ENCODE data around the gene GARIN6.
"Not testable (repeated sequence)": the region's sequence is repeated elsewhere in the genome, so short reads cannot be mapped to it uniquely, and the experiment has no call there.

The GARIN6 gene

DNA sequence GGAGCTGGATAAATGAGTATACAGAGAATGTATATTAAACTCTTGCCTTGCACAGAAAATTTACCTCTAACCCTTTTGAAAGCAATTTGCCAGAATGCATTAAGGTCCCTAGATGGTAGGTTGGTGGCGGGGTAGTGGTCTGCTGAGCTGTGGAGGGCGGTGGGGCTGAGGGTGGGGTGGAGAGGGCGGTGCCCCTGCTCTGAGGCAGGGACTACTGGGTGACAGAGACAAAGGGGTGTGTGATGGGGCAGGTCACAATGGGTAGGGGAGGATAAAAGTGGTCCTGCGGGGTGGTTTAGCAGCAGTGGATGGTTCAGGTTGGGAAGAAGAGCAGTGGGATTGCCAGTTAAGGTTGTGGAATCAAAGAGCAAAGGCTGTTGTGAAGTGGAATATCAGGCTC is at the start of gene GARIN6:
GARIN6 (plus strand) TSS at position 301 of the 400 bp plus-strand sequence. CDS start 422 bp downstream, outside the sequence.
- no peak for DNase-seq

DNA sequence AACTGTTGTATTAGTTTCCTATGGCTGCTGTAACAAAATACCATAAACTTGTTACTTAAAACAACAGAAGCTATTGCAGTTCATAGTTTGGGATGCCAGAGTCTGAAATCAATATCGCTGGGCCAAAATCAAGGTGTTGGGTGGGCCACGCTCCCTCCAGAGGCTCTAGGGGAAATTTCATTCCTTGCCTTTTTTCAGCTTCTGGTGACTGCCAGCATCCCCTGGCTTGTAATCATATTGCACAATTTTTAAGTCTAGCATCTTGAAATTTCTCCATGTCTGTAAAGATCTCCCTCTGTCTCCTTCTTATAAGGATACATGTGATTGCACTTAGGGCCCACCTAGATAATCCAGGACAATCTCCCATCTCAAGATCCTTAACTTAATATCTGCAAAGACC is 48.8 kb upstream of the GARIN6 start:
- DNase-seq, result no peak

- DNase-seq, result no peak
These were observed 47.2 kb upstream of the GARIN6 start for GRCh38 chr12:99600388-99600787.

DNA sequence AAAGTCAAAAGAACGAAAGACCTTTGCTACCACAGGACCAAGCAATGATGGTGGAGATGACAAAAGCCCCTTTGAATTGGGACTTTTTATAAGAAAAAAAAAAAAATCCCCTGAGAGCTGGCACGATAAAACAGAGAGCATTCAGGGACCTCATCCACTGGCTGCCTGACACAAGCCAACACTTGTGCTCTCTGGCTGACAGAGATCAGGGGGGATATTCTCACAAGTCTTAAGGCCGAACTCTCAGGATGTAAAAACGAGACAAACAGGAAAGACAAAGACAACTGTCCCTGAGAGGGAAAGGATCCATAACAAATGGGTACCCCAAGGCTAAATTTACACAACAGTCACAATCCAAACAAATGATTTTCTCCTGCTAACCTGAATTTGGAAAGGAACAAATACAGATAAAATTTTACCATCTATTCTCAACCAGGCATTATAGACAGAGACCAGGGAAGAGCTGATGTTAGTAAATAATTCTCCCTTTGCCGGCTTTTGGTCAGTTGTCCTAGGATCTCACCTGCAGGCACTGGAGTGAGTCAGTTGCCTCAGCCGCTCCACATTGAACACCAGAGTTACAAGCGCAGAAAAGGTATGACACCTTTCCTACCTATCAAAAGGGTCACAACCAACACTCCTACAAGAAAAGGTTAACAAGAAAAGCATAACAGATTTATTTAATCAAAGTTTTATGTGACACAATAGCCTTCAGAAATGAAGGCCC is 37.9 kb upstream of the GARIN6 start:
- no peak for DNase-seq

DNA sequence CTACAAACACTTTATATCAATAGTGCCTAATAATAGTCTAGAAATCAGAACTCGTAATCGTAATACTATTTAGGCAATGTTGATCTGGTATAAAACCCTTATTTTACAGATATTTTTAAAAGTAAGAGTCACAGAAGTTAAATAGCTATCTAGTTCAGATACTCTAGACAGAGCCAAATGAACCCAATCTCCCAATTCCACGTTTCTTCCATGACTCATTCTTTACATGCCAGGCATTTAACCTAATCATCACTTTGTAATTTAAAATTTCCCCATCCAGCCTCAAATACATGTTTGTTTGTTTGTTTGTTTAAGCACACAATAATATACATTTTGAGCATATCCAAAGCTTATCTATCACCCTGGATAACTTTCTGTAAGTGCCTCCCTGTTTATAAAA is 36.4 kb upstream of the GARIN6 start:
- no peak for DNase-seq

DNA sequence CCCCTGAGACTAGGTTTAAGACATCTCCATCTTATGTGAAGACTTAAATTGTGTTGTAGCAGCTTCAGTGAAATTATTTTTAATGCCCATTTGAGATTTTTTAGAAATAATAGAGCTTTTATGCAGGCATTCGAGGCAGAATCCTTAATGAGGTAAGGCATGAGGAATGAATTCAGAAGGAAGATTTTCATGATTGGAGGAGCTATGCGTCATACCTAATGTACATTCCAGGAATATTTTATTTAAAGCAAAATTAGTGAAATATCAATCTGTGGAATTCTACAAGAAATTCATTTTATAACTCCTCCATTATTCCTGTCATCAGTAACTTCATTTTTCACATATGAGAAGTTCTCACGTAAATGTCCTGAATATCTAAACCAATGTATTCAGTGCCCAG is 36.0 kb upstream of the GARIN6 start:
- no peak for DNase-seq

GRCh38 chr12:99618657-99619056 is 28.9 kb upstream of the GARIN6 start:
- DNase-seq, result no peak

GRCh38 chr12:99619389-99620158 is 28.0 kb upstream of the GARIN6 start:
- no peak for DNase-seq

GRCh38 chr12:99620159-99620479 is 27.4 kb upstream of the GARIN6 start:
- no peak for DNase-seq

GRCh38 chr12:99624591-99624990 is 23.0 kb upstream of the GARIN6 start:
- not testable (repeated sequence) for DNase-seq

GRCh38 chr12:99627459-99627858 is 20.1 kb upstream of the GARIN6 start:
- DNase-seq, result no peak

DNA sequence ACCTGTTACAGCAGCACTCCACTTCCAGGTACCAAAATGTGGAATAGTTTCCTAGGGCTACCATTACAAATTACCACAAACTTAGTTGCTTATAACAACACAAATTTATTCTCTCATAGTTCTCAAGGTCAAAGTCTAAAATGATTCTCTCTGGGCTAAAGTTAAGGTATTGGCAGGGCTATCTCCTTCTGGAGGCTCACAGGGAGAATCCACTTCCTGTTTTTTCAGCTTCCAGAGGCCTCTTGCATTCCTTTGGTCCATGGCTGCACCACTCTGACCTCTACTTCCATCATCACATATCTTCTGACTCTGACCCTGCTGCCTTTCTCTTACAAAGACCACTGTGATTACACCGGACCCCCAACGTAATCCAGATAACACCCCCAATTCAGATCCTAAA is 2.9 kb upstream of the GARIN6 start:
- no peak for DNase-seq

GRCh38 chr12:99648183-99648582 is 630 bp downstream of the GARIN6 start:
- no peak for DNase-seq

DNA sequence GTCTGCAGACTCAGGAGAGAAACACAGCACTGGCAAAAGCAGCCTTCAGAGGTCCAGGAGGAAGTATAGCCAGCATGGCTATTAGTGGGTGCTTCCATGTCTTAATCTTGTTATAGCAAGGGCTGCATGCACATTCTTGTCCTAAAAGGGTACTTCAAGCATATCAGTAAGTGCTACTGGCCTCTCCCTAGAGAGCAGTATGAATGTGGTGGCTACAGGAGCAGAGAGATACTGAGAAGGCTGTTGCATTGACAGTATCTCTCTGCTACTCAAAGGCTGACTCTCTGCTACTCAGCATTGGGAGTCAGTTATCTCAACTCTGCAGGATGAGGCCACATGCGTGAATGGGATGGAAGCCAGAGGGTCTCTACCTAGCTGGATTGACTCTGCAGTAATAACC is 2.0 kb downstream of the GARIN6 start:
- no peak for DNase-seq

GRCh38 chr12:99658671-99659349 is 11.3 kb downstream of the GARIN6 start:
- DNase-seq, result no peak

- no peak for DNase-seq
These were observed 23.1 kb downstream of the GARIN6 start for GRCh38 chr12:99670635-99671034.

DNA sequence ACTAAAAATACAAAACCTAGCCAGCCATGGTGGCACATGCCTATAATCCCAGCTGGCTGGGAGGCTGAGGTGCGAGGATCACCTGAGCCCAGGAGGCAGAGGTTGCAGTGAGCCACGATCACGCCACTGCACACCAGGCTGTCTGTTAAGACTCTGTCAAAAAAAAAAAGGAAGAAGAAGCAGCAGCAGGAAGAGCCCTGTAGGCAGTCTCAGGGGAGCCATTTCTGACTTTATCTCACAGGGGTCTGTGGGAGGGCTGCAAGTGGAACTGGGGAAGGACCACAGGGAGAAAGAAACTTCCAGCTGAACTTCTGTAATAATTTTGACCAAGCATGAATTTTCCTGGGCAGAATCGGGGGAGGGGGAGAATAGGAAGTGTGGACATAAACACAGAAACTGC is 32.7 kb downstream of the GARIN6 start:
- DNase-seq, result no peak

GRCh38 chr12:99686142-99686541 is 38.6 kb downstream of the GARIN6 start:
- no peak for DNase-seq

DNA sequence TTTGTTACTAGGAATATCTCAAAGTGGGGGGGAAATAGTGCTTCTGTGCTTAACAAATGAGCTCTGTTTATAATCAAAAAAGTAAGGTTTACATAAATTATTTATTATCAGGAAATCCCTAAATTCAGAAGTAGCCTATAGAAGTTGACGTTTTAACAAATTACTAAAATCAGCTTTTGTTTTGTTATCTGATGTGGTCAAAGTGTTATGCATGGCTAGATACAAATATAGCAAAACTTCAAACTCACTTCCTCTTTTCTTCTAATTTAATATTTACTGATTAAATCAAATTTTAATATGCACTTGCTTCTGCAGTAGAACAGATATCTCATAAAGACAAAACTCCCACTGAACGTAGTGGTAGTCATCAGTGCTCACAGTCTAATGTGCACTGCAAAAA is 47.5 kb downstream of the GARIN6 start:
- DNase-seq, result no peak
